SKM-1 treated with dmso at 0.1 percent for 144 hours (cell line): ENCODE results near the gene FUBP1.
"Not testable (repeated sequence)": the region's sequence is repeated elsewhere in the genome, so short reads cannot be mapped to it uniquely, and the experiment has no call there.

Source experiments
- DNase-seq: peaks from one replicate; lab custom pipeline; 2025; ENCODE audit not compliant: unreplicated experiment; lab: John Stamatoyannopoulos, UW

Gene FUBP1, protein sequence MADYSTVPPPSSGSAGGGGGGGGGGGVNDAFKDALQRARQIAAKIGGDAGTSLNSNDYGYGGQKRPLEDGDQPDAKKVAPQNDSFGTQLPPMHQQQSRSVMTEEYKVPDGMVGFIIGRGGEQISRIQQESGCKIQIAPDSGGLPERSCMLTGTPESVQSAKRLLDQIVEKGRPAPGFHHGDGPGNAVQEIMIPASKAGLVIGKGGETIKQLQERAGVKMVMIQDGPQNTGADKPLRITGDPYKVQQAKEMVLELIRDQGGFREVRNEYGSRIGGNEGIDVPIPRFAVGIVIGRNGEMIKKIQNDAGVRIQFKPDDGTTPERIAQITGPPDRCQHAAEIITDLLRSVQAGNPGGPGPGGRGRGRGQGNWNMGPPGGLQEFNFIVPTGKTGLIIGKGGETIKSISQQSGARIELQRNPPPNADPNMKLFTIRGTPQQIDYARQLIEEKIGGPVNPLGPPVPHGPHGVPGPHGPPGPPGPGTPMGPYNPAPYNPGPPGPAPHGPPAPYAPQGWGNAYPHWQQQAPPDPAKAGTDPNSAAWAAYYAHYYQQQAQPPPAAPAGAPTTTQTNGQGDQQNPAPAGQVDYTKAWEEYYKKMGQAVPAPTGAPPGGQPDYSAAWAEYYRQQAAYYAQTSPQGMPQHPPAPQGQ

DNA sequence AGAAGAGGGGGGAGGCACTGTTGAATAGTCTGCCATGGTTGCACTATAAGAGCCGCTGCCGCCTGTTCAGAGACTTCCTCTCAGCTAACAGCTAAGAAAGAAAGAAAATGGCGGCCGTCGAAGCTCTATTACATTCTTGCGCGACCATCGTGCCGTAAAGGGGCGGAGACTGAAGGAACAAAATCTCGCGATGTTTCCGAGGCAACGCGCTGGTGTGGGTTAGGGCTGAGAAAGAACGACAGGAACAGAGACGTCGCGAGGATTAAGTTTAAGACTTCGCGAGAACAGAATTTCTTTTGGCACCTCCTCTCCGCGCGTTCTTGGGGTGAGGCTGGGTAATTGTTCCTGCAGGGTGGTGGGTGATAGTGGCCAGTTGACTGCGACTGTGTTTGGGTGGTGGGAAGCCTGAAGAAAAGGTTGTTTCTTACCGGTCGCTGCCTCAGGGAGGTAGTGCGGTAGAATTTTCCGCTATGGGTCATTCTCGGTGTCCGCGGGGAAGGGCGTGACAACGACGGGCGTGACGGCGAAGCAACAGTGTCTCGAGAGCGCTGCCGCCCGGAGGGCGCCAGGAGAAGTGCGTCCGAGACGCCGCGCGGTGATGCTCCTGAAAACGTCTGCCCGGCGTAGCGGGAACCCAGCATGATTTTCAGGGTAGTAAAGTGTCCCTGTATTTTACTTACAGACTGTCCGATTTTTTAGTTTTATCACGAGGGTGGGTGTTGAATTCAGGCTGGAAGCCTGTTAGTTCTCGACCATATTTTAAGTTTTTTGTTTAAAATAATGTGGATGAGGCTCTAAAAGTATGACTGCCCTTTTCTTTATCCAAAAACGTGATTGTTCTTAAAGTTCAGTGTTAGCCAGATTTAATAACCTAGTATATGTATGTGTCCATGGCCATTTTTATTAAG lies at the start of gene FUBP1:
Gene FUBP1, minus strand, starts transcription at position 104 of the 908 bp plus-strand sequence. Its CDS starts 68 bp downstream, at position 36.
- peak; percentile 98 for DNase-seq

DNA sequence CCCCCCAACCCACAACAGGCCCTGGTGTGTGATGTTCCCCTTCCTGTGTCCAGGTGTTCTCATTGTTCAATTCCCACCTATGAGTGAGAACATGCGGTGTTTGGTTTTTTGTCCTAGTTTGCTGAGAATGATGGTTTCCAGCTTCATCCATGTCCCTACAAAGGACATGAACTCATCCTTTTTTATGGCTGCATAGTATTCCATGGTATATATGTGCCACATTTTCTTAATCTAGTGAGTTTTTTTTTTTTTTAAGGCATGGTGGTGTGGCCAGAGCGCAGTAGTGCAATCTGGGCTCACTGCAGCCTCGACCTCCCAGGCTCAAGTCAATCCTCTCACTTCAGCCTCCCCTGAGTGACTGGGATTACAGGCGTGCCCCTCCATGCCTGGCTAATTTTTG lies 42.3 kb upstream of the FUBP1 start:
- not testable (repeated sequence) for DNase-seq

DNA sequence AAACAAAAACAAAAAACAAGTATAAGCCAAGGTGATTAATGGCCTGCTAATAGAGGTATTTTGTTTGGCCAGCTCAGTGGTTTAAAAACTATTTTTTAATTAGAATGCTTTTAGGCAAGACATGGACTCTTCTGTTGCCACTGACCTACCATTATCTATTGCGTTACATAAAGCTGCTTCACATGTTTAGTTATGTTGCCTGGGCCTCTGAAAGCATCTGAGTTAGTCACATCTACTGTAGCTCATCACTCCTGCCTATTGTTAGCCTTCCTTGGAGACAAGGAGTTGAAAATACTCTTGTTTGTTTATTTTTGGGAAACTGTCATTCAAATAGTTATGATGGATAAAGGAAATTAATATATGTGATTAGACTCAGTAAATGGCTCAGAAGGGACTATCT lies 40.2 kb upstream of the FUBP1 start:
- no peak for DNase-seq

- no peak for DNase-seq
These were observed 36.3 kb upstream of the FUBP1 start for GRCh38 chr1:78015148-78015547.

DNA sequence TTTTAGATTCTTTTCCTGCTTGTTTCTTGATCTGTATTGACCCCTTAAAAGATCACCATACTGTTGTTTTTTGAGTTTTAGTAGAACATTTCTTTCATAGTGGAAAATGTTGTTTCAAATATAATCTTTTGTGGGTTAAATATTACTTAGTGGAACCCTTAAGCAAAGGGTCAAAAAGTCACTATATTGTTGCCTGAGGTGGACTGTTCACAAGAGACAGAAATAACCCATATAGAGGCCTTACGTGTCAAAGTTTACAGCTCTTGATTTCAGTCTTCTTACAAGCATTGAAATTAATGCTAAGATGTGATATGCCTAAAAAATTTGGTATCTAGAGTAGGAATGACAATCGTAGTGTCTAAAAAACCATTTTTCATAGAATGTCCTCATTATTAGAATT lies 32.2 kb upstream of the FUBP1 start:
- no peak for DNase-seq

DNA sequence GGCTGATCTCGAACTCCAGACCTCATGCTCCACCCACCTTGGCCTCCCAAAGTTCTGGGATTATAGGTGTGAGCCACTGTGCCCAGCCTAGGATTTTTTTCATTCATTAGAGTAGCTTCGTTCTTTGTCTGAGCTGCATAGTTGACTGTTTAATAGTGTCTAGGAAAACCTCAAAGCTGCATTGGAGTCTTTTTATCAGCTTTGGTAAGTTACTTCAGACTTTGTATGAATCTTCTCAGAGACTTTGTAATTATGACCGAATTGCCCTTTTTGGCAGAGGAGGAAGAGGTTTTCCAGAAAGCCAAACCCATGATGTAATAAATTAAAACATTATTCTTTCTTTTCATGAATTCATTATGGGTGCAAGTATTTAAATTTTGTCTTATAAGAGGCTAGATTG lies 31.0 kb upstream of the FUBP1 start:
- DNase-seq: no peak

GRCh38 chr1:78009276-78009675 lies 30.4 kb upstream of the FUBP1 start:
- DNase-seq: no peak

DNA sequence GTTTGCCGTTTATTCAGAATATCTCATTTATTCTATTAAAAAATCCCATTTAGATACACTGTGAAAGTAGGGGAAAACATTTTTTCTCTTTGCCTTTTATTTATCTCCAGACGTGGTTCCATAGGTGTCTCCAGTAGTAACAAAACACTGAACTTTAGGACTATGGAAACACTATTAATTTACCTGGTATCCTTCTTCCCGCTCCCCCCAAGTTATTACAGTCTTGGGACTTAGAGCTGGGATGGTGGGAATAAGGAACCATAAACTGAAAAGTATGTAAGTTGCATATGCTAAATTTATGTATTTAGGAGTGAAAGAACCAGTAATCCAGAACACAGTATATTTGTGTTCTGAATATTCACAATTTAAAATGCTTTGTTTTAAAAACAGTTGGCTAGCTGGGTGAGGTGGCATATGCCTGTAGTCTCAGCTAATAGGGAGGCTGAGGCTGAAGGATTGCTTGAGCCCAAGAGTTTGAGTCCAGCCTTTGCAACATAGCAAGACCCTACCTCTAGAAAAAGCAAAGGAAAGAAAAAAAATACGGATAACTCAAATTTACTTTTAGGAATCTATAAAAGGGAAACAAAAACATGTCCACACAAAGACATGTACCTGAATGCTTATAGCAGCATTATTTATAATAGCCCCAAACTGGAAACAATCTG lies 28.9 kb upstream of the FUBP1 start:
- no peak for DNase-seq

DNA sequence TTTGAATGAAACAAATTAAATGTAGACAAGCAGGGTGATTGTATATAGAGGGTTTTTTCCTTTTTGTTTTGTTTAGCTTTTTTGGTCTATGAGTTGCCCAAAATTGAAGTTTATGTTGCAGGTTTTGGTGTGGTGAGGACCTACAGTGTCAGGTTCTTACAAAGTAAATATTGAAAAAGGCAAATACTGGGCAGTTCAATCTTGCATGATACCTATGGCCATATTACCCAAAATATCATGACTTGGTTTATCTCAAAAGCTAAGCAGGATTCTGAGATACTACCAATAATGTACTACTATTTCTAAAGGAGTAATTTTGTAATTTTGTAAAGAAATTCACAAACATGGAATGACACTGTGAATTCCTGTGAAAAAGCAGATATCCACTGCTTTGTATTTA lies 27.6 kb upstream of the FUBP1 start:
- no peak for DNase-seq

GRCh38 chr1:78005755-78006154 lies 26.9 kb upstream of the FUBP1 start:
- peak; percentile 30 for DNase-seq

- no peak for DNase-seq
These were observed 26.5 kb upstream of the FUBP1 start for GRCh38 chr1:78005448-78005722.

DNA sequence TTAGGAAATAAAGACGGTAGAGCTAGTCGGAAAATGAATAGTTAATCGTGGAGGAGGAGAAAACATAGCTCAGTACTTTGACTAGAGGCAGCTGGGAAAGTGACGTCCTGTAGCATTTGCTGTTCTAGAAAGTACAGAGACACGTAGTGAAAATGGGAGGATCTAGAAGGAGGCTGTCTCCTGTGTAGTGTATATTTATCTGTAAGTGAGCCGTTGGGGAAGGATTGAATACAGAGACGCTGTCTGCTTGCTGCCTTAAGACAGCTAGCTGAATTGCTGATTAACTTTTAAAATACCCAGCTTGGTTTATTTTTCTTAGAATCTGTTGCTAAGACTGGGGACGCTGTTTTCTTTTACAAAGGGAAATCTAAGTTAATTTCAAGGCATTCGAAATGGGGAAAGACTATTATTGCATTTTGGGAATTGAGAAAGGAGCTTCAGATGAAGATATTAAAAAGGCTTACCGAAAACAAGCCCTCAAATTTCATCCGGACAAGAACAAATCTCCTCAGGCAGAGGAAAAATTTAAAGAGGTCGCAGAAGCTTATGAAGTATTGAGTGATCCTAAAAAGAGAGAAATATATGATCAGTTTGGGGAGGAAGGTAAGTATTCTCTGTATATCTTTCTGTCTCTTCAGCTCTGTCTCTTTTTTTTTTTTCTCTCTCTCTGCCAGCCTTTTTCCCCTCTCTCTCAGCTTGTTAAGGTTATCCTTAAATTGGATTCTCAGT lies 26.0 kb upstream of the FUBP1 start, which contains the start of gene DNAJB4:
Gene DNAJB4, plus strand, starts transcription at position 221 of the 729 bp plus-strand sequence. Its CDS starts 172 bp downstream, at position 393.
- DNase-seq: peak; percentile 97

- peak; percentile 77 for DNase-seq
These were observed 25.2 kb upstream of the FUBP1 start for GRCh38 chr1:78003882-78004718.

- no peak for DNase-seq
These were observed 24.3 kb upstream of the FUBP1 start for GRCh38 chr1:78003070-78003746.

- not testable (repeated sequence) for DNase-seq
These were observed 21.7 kb upstream of the FUBP1 start for GRCh38 chr1:78000536-78000935.

DNA sequence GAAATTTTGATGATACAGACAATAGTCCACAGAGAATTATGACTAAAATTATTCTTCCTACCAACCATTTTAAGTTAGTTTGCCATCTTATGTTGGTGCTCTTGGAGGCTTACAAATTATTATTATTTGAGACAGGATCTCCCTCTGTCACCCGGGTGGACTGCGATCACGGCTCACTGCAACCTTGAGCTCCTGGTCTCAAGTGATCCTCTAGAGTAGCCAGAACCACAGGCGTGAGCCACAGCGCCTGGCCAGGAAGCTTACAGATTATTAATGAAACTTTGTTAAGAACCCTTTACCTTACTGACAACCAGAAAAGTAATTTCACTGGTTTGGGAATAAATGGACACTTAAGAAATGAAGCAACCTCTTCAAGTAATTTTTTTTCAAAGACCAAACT lies 17.9 kb upstream of the FUBP1 start:
- DNase-seq: no peak

- no peak for DNase-seq
These were observed 15.3 kb upstream of the FUBP1 start for GRCh38 chr1:77994117-77994705.

- DNase-seq: no peak
These were observed 12.8 kb upstream of the FUBP1 start for GRCh38 chr1:77991638-77992037.
